Calu3 (cell line): ENCODE data around the gene PCDHB9. TPM values are rescaled to one million over a fixed set of nuclear protein-coding genes. Genes with fewer than 3 reads are reported as not detected.

Source experiments
- BruUV-seq: library from RNA; stranded (reverse); fragments of 400-500 nt; replicated peaks from 2 replicates; lab custom pipeline; 2021; lab: Mats Ljungman, UMichigan
- CTCF ChIA-PET: fragments of 300-600 bp; sonication (Branson Sonifier 250); formaldehyde crosslinking; loops from one replicate; lab custom pipeline; 2022; ENCODE audit warnings: antibody characterized with exemption; lab: Charles Lee
- DNase-seq: peaks from one replicate; pipeline ENCODE4 v3.0.0; 2022
- H3K27ac Mint-ChIP-seq: one replicate; pipeline ENCODE4 v1.8.0; 2022; ENCODE audit warnings: mixed read lengths; ENCODE audit not compliant: unreplicated experiment
- H3K27me3 Mint-ChIP-seq: one replicate; pipeline ENCODE4 v1.8.0; 2022; ENCODE audit warnings: mixed read lengths; ENCODE audit not compliant: unreplicated experiment
- H3K36me3 Mint-ChIP-seq: one replicate; pipeline ENCODE4 v1.8.0; 2022; ENCODE audit warnings: mild to moderate bottlenecking, moderate library complexity, mixed read lengths; ENCODE audit not compliant: insufficient read depth, unreplicated experiment
- H3K4me1 Mint-ChIP-seq: one replicate; pipeline ENCODE4 v1.8.0; 2022; ENCODE audit warnings: mild to moderate bottlenecking, low read depth, mixed read lengths; ENCODE audit not compliant: unreplicated experiment
- H3K4me3 Mint-ChIP-seq: one replicate; pipeline ENCODE4 v1.8.0; 2022; ENCODE audit warnings: mild to moderate bottlenecking, low read depth, moderate library complexity, mixed read lengths; ENCODE audit not compliant: unreplicated experiment
- H3K9me3 Mint-ChIP-seq: one replicate; pipeline ENCODE4 v1.8.0; 2022; ENCODE audit warnings: low read depth, mixed read lengths; ENCODE audit not compliant: unreplicated experiment
- intact Hi-C: fragments of 100-400 bp; cut with micrococcal nuclease; formaldehyde crosslinking; loops from one replicate; pipeline ENCODE4 v1.10.0; 2022; ENCODE audit not compliant: unreplicated experiment
- total RNA-seq: library from RNA; stranded (reverse); gene quantifications from 2 replicates; pipeline ENCODE4 v1.2.3, GENCODE V29; 2022
- TF ChIP-seq, protein P1 (sequence below): fragments of 200-600 bp; IDR thresholded peaks from one replicate; pipeline ENCODE4 v1.8.0; 2022; ENCODE audit warnings: antibody characterized with exemption; ENCODE audit not compliant: unreplicated experiment

The PCDHB9 gene
- total RNA-seq, 1 experiment from 2014 or later = 3.5 TPM

DNA sequence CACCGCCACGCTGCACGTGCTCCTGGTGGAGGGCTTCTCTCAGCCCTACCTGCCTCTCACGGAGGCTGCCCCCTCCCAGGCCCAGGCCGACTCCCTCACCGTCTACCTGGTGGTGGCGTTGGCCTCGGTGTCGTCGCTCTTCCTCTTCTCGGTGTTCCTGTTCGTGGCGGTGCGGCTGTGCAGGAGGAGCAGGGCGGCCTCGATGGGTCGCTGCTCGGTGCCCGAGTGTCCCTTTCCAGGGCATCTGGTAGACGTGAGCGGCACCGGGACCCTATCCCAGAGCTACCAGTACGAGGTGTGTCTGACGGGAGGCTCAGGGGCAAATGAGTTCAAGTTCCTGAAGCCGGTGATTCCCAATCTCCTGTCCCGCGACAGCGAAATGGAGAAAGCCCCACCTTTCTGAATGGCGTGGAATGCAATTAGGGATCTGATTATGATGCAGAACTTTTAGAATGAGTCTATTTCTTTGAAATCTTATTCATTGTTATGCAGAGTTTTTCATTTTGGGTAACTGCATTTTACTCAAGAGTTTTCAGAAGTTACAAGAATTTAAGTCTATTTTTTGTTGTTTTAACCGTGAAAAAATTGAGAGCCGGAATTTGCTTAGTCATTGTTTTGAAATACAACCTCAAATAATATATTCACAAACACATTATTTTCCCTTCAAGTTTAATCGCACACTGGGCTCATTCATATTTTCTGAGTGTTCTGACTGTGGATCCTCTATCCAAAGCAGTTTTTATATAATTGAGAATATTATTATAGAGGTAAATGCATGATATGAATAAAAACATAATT, 49.8 kb downstream of the PCDHB9 start:
- no TSS peak for BruUV-seq
- DNase-seq = no peak
- Mint-ChIP-seq H3K4me3 (no peak overlapping the region), H3K27me3 (no peaks in the 10 kb centered on the region), H3K27ac (no peak overlapping the region), H3K36me3 (no peaks in the 10 kb centered on the region), H3K9me3 (peaks cover 23% of the 10 kb centered on the region), H3K4me1 (no peaks in the 10 kb centered on the region)
- CTCF ChIA-PET = no interaction called here
- TF ChIP-seq, protein P1, sequence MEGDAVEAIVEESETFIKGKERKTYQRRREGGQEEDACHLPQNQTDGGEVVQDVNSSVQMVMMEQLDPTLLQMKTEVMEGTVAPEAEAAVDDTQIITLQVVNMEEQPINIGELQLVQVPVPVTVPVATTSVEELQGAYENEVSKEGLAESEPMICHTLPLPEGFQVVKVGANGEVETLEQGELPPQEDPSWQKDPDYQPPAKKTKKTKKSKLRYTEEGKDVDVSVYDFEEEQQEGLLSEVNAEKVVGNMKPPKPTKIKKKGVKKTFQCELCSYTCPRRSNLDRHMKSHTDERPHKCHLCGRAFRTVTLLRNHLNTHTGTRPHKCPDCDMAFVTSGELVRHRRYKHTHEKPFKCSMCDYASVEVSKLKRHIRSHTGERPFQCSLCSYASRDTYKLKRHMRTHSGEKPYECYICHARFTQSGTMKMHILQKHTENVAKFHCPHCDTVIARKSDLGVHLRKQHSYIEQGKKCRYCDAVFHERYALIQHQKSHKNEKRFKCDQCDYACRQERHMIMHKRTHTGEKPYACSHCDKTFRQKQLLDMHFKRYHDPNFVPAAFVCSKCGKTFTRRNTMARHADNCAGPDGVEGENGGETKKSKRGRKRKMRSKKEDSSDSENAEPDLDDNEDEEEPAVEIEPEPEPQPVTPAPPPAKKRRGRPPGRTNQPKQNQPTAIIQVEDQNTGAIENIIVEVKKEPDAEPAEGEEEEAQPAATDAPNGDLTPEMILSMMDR = no peak
- intact Hi-C loops = no loop called here

Other genes starting within 250 kb of the PCDHB9 start
- gene PCDHAC2, start 220.7 kb upstream of the PCDHB9 start, total RNA-seq = 12.6 and 17.1 TPM in 2 replicates
- gene PCDHB1, start 135.8 kb upstream of the PCDHB9 start, total RNA-seq = not detected in 2 replicates
- gene PCDHB2, start 92.5 kb upstream of the PCDHB9 start, total RNA-seq = 0.24 TPM in 1 of 2 replicates, not detected in the other
- gene PCDHB3, start 86.7 kb upstream of the PCDHB9 start, total RNA-seq = 0.09 and 0.10 TPM in 2 replicates
- not detected in 2 replicates for gene PCDHB4, start 65.3 kb upstream of the PCDHB9 start, total RNA-seq
- not detected in 2 replicates for gene PCDHB5, start 52.0 kb upstream of the PCDHB9 start, total RNA-seq
- not detected in 2 replicates for gene PCDHB6, start 37.1 kb upstream of the PCDHB9 start, total RNA-seq
- 0.26 and 0.37 TPM in 2 replicates for gene PCDHB7, start 14.5 kb upstream of the PCDHB9 start, total RNA-seq
- gene PCDHB8, start 9.4 kb upstream of the PCDHB9 start, total RNA-seq = 0.21 and 0.61 TPM in 2 replicates
- gene PCDHB16, start 4.8 kb upstream of the PCDHB9 start, total RNA-seq = 0.35 and 0.66 TPM in 2 replicates
- 1.0 and 1.2 TPM in 2 replicates for gene PCDHB10, start 5.2 kb downstream of the PCDHB9 start, total RNA-seq
- 0.83 and 0.85 TPM in 2 replicates for gene PCDHB11, start 12.5 kb downstream of the PCDHB9 start, total RNA-seq
- 1.3 and 1.6 TPM in 2 replicates for gene PCDHB12, start 21.6 kb downstream of the PCDHB9 start, total RNA-seq
- gene PCDHB13, start 26.8 kb downstream of the PCDHB9 start, total RNA-seq = 0.86 and 1.1 TPM in 2 replicates
- 5.7 and 6.3 TPM in 2 replicates for gene PCDHB14, start 36.2 kb downstream of the PCDHB9 start, total RNA-seq
- gene PCDHB15, start 58.2 kb downstream of the PCDHB9 start, total RNA-seq = 1.1 and 1.4 TPM in 2 replicates
- gene SLC25A2, start 116.9 kb downstream of the PCDHB9 start, total RNA-seq = 0.26 and 0.27 TPM in 2 replicates
- 73.2 and 79.6 TPM in 2 replicates for gene TAF7, start 133.6 kb downstream of the PCDHB9 start, total RNA-seq
- 0.29 TPM in 1 of 2 replicates, not detected in the other for gene PCDHGA1, start 143.4 kb downstream of the PCDHB9 start, total RNA-seq
- not detected in 2 replicates for gene PCDHGA2, start 151.6 kb downstream of the PCDHB9 start, total RNA-seq
- not detected in 2 replicates for gene PCDHGA3, start 156.7 kb downstream of the PCDHB9 start, total RNA-seq
- gene PCDHGB1, start 162.9 kb downstream of the PCDHB9 start, total RNA-seq = 0.19 and 0.20 TPM in 2 replicates
- gene PCDHGA4, start 167.9 kb downstream of the PCDHB9 start, total RNA-seq = 0.07 TPM in 2 replicates
- 0.34 and 0.38 TPM in 2 replicates for gene PCDHGB2, start 172.8 kb downstream of the PCDHB9 start, total RNA-seq
- 0.10 and 0.12 TPM in 2 replicates for gene PCDHGA5, start 177.0 kb downstream of the PCDHB9 start, total RNA-seq
- gene PCDHGB3, start 183.1 kb downstream of the PCDHB9 start, total RNA-seq = 1.2 and 1.6 TPM in 2 replicates
- gene PCDHGA6, start 186.7 kb downstream of the PCDHB9 start, total RNA-seq = 0.71 and 0.80 TPM in 2 replicates
- gene PCDHGA7, start 195.6 kb downstream of the PCDHB9 start, total RNA-seq = 0.73 and 0.90 TPM in 2 replicates
- gene PCDHGB4, start 200.5 kb downstream of the PCDHB9 start, total RNA-seq = 7.0 and 8.2 TPM in 2 replicates
- gene PCDHGA8, start 205.5 kb downstream of the PCDHB9 start, total RNA-seq = 0.95 and 1.1 TPM in 2 replicates
- 9.1 and 12.4 TPM in 2 replicates for gene PCDHGB5, start 210.8 kb downstream of the PCDHB9 start, total RNA-seq
- 16.0 and 18.1 TPM in 2 replicates for gene PCDHGA9, start 215.6 kb downstream of the PCDHB9 start, total RNA-seq
- gene PCDHGB6, start 220.9 kb downstream of the PCDHB9 start, total RNA-seq = 9.6 and 13.4 TPM in 2 replicates
- gene PCDHGA10, start 225.8 kb downstream of the PCDHB9 start, total RNA-seq = 2.6 and 3.7 TPM in 2 replicates
- 9.8 and 13.6 TPM in 2 replicates for gene PCDHGB7, start 230.5 kb downstream of the PCDHB9 start, total RNA-seq
- 2.3 and 2.8 TPM in 2 replicates for gene PCDHGA11, start 233.9 kb downstream of the PCDHB9 start, total RNA-seq
- 2.1 and 2.9 TPM in 2 replicates for gene PCDHGA12, start 243.3 kb downstream of the PCDHB9 start, total RNA-seq